ENCODE data around the gene FLII. TPM values are rescaled to one million over a fixed set of nuclear protein-coding genes. Genes with fewer than 3 reads are reported as not detected.

Gene FLII
- total and polyA plus RNA-seq, 4 donors: 77.4 to 133 (median 126) TPM

- H3K27ac ChIP-seq (ENCODE audit: low read depth, low read length): no peak overlapping the region
- H3K4me3 ChIP-seq (ENCODE audit: low read depth, low read length): no peak overlapping the region
- peaks cover 90% of the 10 kb centered on the region for H3K36me3 ChIP-seq (ENCODE audit: control insufficient read depth, insufficient read depth, low read length)
- no peaks in the 10 kb centered on the region for H3K27me3 ChIP-seq (ENCODE audit: control insufficient read depth, insufficient read depth, low read length)
- no peak for DNase-seq (ENCODE audit: low read depth in 4 of 6, low spot score in 6 of 6)
- H3K4me1 ChIP-seq (ENCODE audit: control insufficient read depth, insufficient read depth, low read length): peaks cover 5% of the 10 kb centered on the region
- 92% methylated on average over 4 of the region's 4 CpGs for WGBS (ENCODE audit: insufficient coverage)
- no peaks in the 10 kb centered on the region for H3K9me3 ChIP-seq (ENCODE audit: control insufficient read depth, insufficient read depth, low read length)
Measured at GRCh38 chr17:18280249-18280648, 21.7 kb upstream of the FLII start.

GRCh38 chr17:18278867-18279266, 20.3 kb upstream of the FLII start:
- no peak overlapping the region for H3K27ac ChIP-seq (ENCODE audit: low read depth, low read length)
- no peaks in the 10 kb centered on the region for H3K9me3 ChIP-seq (ENCODE audit: control insufficient read depth, insufficient read depth, low read length)
- H3K27me3 ChIP-seq (ENCODE audit: control insufficient read depth, insufficient read depth, low read length): no peaks in the 10 kb centered on the region
- DNase-seq (ENCODE audit: low read depth in 4 of 6, low spot score in 6 of 6): no peak
- H3K4me1 ChIP-seq (ENCODE audit: control insufficient read depth, insufficient read depth, low read length): peaks cover 5% of the 10 kb centered on the region
- 100% methylated on average over 1 of the region's 3 CpGs for WGBS (ENCODE audit: insufficient coverage)
- peaks cover 92% of the 10 kb centered on the region for H3K36me3 ChIP-seq (ENCODE audit: control insufficient read depth, insufficient read depth, low read length)
- no peak overlapping the region for H3K4me3 ChIP-seq (ENCODE audit: low read depth, low read length)

GRCh38 chr17:18277076-18277475, 18.5 kb upstream of the FLII start:
- Histone ChIP-seq H3K4me3 (ENCODE audit: low read depth, low read length) (no peak overlapping the region), H3K4me1 (ENCODE audit: control insufficient read depth, insufficient read depth, low read length) (peaks cover 5% of the 10 kb centered on the region), H3K36me3 (ENCODE audit: control insufficient read depth, insufficient read depth, low read length) (peaks cover 81% of the 10 kb centered on the region), H3K27ac (ENCODE audit: low read depth, low read length) (no peak overlapping the region), H3K27me3 (ENCODE audit: control insufficient read depth, insufficient read depth, low read length) (no peaks in the 10 kb centered on the region), H3K9me3 (ENCODE audit: control insufficient read depth, insufficient read depth, low read length) (no peaks in the 10 kb centered on the region)
- no peak for DNase-seq (ENCODE audit: low read depth in 4 of 6, low spot score in 6 of 6)
- WGBS (ENCODE audit: insufficient coverage): no CpG with 5 or more reads among the region's 1 CpG

GRCh38 chr17:18270046-18270931, 11.8 kb upstream of the FLII start:
- Histone ChIP-seq H3K27ac (ENCODE audit: low read depth, low read length) (no peak overlapping the region), H3K36me3 (ENCODE audit: control insufficient read depth, insufficient read depth, low read length) (peaks cover 51% of the 10 kb centered on the region)

GRCh38 chr17:18267927-18268711, 9.6 kb upstream of the FLII start:
- DNase-seq (ENCODE audit: low read depth in 4 of 6, low spot score in 6 of 6): no peak
- Histone ChIP-seq H3K36me3 (ENCODE audit: control insufficient read depth, insufficient read depth, low read length) (peaks cover 54% of the 10 kb centered on the region), H3K27me3 (ENCODE audit: control insufficient read depth, insufficient read depth, low read length) (no peaks in the 10 kb centered on the region), H3K4me3 (ENCODE audit: low read depth, low read length) (no peak overlapping the region), H3K27ac (ENCODE audit: low read depth, low read length) (no peak overlapping the region), H3K9me3 (ENCODE audit: control insufficient read depth, insufficient read depth, low read length) (no peaks in the 10 kb centered on the region), H3K4me1 (ENCODE audit: control insufficient read depth, insufficient read depth, low read length) (no peaks in the 10 kb centered on the region)
- 37% methylated on average over 13 of the region's 14 CpGs for WGBS (ENCODE audit: insufficient coverage)

More at GRCh38 chr17:18270046-18270931, 11.8 kb upstream of the FLII start:
- Histone ChIP-seq H3K4me1 (ENCODE audit: control insufficient read depth, insufficient read depth, low read length) (no peaks in the 10 kb centered on the region), H3K4me3 (ENCODE audit: low read depth, low read length) (no peak overlapping the region), H3K9me3 (ENCODE audit: control insufficient read depth, insufficient read depth, low read length) (no peaks in the 10 kb centered on the region), H3K27me3 (ENCODE audit: control insufficient read depth, insufficient read depth, low read length) (no peaks in the 10 kb centered on the region)
- DNase-seq (ENCODE audit: low read depth in 4 of 6, low spot score in 6 of 6): no peak
- WGBS (ENCODE audit: insufficient coverage): 86% methylated on average over 13 of the region's 14 CpGs

- Histone ChIP-seq H3K4me3 (ENCODE audit: low read depth, low read length) (no peak overlapping the region), H3K27ac (ENCODE audit: low read depth, low read length) (no peak overlapping the region), H3K27me3 (ENCODE audit: control insufficient read depth, insufficient read depth, low read length) (no peaks in the 10 kb centered on the region), H3K9me3 (ENCODE audit: control insufficient read depth, insufficient read depth, low read length) (no peaks in the 10 kb centered on the region), H3K4me1 (ENCODE audit: control insufficient read depth, insufficient read depth, low read length) (peaks cover 3% of the 10 kb centered on the region), H3K36me3 (ENCODE audit: control insufficient read depth, insufficient read depth, low read length) (peaks cover 60% of the 10 kb centered on the region)
- 88% methylated on average over 6 of the region's 10 CpGs for WGBS (ENCODE audit: insufficient coverage)
- no peak for DNase-seq (ENCODE audit: low read depth in 4 of 6, low spot score in 6 of 6)
Measured at GRCh38 chr17:18267366-18267765, 8.8 kb upstream of the FLII start.

GRCh38 chr17:18263885-18264682, 5.5 kb upstream of the FLII start:
- no peak for DNase-seq (ENCODE audit: low read depth in 4 of 6, low spot score in 6 of 6)

GRCh38 chr17:18262641-18263040, 4.1 kb upstream of the FLII start:
- no peak for DNase-seq (ENCODE audit: low read depth in 4 of 6, low spot score in 6 of 6)
- no peaks in the 10 kb centered on the region for H3K27me3 ChIP-seq (ENCODE audit: control insufficient read depth, insufficient read depth, low read length)
- H3K4me3 ChIP-seq (ENCODE audit: low read depth, low read length): no peak overlapping the region
- H3K27ac ChIP-seq (ENCODE audit: low read depth, low read length): no peak overlapping the region
- no peaks in the 10 kb centered on the region for H3K9me3 ChIP-seq (ENCODE audit: control insufficient read depth, insufficient read depth, low read length)
- H3K36me3 ChIP-seq (ENCODE audit: control insufficient read depth, insufficient read depth, low read length): peaks cover 45% of the 10 kb centered on the region
- WGBS (ENCODE audit: insufficient coverage): 90% methylated on average over 12 of the region's 12 CpGs
- H3K4me1 ChIP-seq (ENCODE audit: control insufficient read depth, insufficient read depth, low read length): peaks cover 37% of the 10 kb centered on the region

More at GRCh38 chr17:18263885-18264682, 5.5 kb upstream of the FLII start:
- Histone ChIP-seq H3K36me3 (ENCODE audit: control insufficient read depth, insufficient read depth, low read length) (peaks cover 49% of the 10 kb centered on the region), H3K9me3 (ENCODE audit: control insufficient read depth, insufficient read depth, low read length) (no peaks in the 10 kb centered on the region), H3K27ac (ENCODE audit: low read depth, low read length) (no peak overlapping the region), H3K27me3 (ENCODE audit: control insufficient read depth, insufficient read depth, low read length) (no peaks in the 10 kb centered on the region), H3K4me3 (ENCODE audit: low read depth, low read length) (no peak overlapping the region), H3K4me1 (ENCODE audit: control insufficient read depth, insufficient read depth, low read length) (peaks cover 29% of the 10 kb centered on the region)
- 93% methylated on average over 50 of the region's 50 CpGs for WGBS (ENCODE audit: insufficient coverage)

GRCh38 chr17:18262111-18262510, 3.6 kb upstream of the FLII start:
- no peak for DNase-seq (ENCODE audit: low read depth in 4 of 6, low spot score in 6 of 6)
- Histone ChIP-seq H3K9me3 (ENCODE audit: control insufficient read depth, insufficient read depth, low read length) (no peaks in the 10 kb centered on the region), H3K4me1 (ENCODE audit: control insufficient read depth, insufficient read depth, low read length) (peaks cover 42% of the 10 kb centered on the region), H3K36me3 (ENCODE audit: control insufficient read depth, insufficient read depth, low read length) (peaks cover 43% of the 10 kb centered on the region), H3K27me3 (ENCODE audit: control insufficient read depth, insufficient read depth, low read length) (no peaks in the 10 kb centered on the region), H3K27ac (ENCODE audit: low read depth, low read length) (no peak overlapping the region), H3K4me3 (ENCODE audit: low read depth, low read length) (no peak overlapping the region)
- WGBS (ENCODE audit: insufficient coverage): 92% methylated on average over 2 of the region's 2 CpGs

Measured in spinal cord (tissue), 10 donors.